NCI-H345 treated with DMSO at 0.1 percent for 48 hours (cell line): Measurements from ENCODE around the gene CCDC187.

ENCODE experiments used
- DNase-seq: peaks from one replicate; lab custom pipeline; 2025; ENCODE audit not compliant: unreplicated experiment; lab: John Stamatoyannopoulos, UW

Gene CCDC187

GRCh38 chr9:136230773-136231172, 73.1 kb downstream of the CCDC187 start:
- no peak for DNase-seq

- no peak for DNase-seq
These were observed 73.5 kb downstream of the CCDC187 start for GRCh38 chr9:136230365-136230764.

- DNase-seq, result no peak
These were observed 74.5 kb downstream of the CCDC187 start for GRCh38 chr9:136229096-136230065.

- DNase-seq, result no peak
These were observed 75.6 kb downstream of the CCDC187 start for GRCh38 chr9:136228107-136228875.

- DNase-seq, result no peak
These were observed 77.0 kb downstream of the CCDC187 start for GRCh38 chr9:136226680-136227407.

- DNase-seq, result no peak
These were observed 77.9 kb downstream of the CCDC187 start for GRCh38 chr9:136225748-136226679.

GRCh38 chr9:136225366-136225747, 78.5 kb downstream of the CCDC187 start:
- DNase-seq, result no peak

GRCh38 chr9:136223871-136224640, 79.8 kb downstream of the CCDC187 start:
- DNase-seq, result no peak

GRCh38 chr9:136222906-136223285, 81.0 kb downstream of the CCDC187 start:
- no peak for DNase-seq

- DNase-seq, result no peak
These were observed 81.6 kb downstream of the CCDC187 start for GRCh38 chr9:136222166-136222905.

GRCh38 chr9:136220017-136220729, 83.7 kb downstream of the CCDC187 start:
- no peak for DNase-seq

- no peak for DNase-seq
These were observed 84.6 kb downstream of the CCDC187 start for GRCh38 chr9:136219276-136219675.

GRCh38 chr9:136218673-136219072, 85.2 kb downstream of the CCDC187 start:
- no peak for DNase-seq

GRCh38 chr9:136218271-136218670, 85.6 kb downstream of the CCDC187 start:
- DNase-seq, result no peak

- DNase-seq, result no peak
These were observed 87.2 kb downstream of the CCDC187 start for GRCh38 chr9:136216541-136217244.

- DNase-seq, result no peak
These were observed 90.2 kb downstream of the CCDC187 start for GRCh38 chr9:136213733-136214132.

GRCh38 chr9:136212345-136212950, 91.4 kb downstream of the CCDC187 start:
- DNase-seq, result no peak
